NT2/D1 (cell line): ENCODE measurements around the gene IPP.

ENCODE experiments used
- SUZ12 ChIP-seq: IDR thresholded peaks from 2 replicates; pipeline ENCODE4 v1.6.1; 2011; ENCODE audit not compliant: insufficient read length, insufficient read depth; ENCODE audit errors: extremely low read depth
- YY1 ChIP-seq: IDR thresholded peaks from 2 replicates; pipeline ENCODE4 v1.6.1; 2011; ENCODE audit not compliant: insufficient read length, insufficient read depth

DNA sequence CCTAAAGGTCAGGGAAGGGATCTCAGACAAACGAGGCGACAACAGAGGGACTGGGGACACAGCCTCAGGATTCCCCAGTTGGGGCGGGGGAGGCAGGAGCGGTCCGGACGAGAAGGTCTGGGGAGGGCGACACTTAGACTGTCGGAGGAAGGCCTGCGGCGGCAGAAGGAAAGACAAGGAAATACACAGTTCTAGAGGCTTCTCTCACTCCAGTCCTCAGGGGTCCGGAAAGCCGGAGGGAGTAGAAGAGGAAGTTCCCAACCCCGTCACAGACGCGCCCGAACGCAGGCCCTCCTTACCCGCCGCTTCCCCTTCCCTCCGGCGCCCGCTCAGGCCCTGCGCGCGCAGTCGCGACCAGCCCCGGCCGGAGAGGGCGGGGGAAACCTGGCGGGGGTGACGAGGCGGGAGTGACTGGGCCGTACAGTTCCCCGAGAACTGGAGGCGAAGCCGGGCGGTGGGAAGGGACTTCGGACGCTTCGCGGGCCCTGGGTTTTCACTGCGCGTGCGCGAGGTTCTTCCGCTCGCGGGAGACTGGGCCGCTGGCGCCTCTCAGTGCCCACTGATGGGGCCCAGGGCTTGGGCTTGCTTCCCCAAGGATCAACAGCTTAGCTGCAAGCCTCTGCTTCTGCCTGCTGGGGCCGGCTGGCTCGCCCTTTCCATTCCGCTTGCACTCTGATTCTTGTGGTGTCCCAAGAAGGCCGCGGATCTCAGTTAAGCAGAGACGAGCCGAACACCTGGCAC, at the start of gene IPP:
- TF ChIP-seq SUZ12: no peak
- TF ChIP-seq YY1: peak; percentile 12
